Measurements from ENCODE around the gene ADPRM.

Gene ADPRM

GRCh38 chr17:10737168-10737622 lies 39.8 kb downstream of the ADPRM start:
- TF ChIP-seq, protein P1, sequence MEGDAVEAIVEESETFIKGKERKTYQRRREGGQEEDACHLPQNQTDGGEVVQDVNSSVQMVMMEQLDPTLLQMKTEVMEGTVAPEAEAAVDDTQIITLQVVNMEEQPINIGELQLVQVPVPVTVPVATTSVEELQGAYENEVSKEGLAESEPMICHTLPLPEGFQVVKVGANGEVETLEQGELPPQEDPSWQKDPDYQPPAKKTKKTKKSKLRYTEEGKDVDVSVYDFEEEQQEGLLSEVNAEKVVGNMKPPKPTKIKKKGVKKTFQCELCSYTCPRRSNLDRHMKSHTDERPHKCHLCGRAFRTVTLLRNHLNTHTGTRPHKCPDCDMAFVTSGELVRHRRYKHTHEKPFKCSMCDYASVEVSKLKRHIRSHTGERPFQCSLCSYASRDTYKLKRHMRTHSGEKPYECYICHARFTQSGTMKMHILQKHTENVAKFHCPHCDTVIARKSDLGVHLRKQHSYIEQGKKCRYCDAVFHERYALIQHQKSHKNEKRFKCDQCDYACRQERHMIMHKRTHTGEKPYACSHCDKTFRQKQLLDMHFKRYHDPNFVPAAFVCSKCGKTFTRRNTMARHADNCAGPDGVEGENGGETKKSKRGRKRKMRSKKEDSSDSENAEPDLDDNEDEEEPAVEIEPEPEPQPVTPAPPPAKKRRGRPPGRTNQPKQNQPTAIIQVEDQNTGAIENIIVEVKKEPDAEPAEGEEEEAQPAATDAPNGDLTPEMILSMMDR (IDR thresholded peaks at IDR 0.05; ENCODE audit: low read depth, low read length) = peak; percentile 86
- DNase-seq (ENCODE audit: low read depth, low spot score) = peak; percentile 51
- in situ Hi-C loops (cut with HindIII; ENCODE audit: low sequenced_read_pairs) = no loop called here
- no peak overlapping the region for H3K4me3 ChIP-seq (ENCODE audit: low read depth, low read length)

DNA sequence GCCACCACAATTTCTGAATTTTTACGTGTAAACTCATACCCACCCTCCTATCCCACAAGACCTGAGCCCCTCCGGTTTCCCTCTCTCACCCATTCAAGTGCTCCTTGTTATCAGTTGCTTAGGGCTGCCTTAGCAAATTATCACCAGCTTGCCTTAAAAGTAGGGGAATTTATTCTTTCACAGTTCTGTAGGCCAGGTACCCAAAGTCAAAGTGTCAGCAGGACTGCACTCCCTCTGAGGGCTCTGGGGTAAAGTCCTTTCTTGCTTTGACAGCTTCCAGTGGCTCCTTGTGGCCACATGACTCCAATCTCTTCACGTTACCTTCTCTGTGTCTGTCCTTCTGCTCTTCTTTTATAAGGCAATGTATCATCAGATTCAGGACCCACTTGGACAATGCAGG lies 40.3 kb downstream of the ADPRM start:
- in situ Hi-C loops (cut with HindIII; ENCODE audit: low sequenced_read_pairs) = no loop called here
- TF ChIP-seq, protein P1 (IDR thresholded peaks at IDR 0.05; ENCODE audit: low read depth, low read length) = no peak
- no peak for DNase-seq (ENCODE audit: low read depth, low spot score)
- H3K4me3 ChIP-seq (ENCODE audit: low read depth, low read length) = no peak overlapping the region

DNA sequence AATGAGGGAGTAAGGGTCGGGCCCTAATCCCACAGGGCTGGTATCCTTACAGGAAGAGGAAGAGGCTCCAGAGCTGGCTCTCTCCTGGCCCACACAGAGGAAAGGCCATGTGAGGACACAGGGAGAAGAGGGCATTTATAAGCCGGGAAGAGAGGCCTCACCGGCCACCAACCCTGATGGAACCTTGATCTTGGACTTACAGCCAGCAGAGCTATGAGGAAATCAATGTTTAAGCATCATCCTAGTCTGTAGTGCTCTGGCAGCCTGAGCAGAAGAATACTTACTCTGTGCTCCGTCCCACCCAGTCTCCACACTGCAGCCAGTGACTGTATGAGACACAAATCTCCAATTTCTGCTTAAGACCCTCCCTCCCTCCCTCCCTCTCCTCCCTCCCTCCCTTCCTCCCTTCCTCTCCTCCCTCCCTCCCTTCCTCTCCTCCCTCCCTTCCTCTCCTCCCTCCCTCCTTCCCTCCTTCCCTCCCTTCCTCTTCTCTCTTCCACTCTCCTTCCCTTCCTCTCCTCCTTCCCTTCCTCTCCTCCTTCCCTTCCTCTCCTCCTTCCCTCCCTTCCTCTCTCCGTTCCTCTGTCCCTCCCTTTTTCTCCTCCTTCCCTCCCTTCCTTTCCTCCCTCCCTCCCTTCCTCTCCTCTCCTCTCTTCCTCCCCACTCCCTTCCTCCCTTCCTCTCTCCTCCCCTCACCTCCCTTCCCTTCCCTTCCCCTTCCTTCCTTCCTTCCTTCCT lies 41.3 kb downstream of the ADPRM start:
- no peak overlapping the region for H3K4me3 ChIP-seq (ENCODE audit: low read depth, low read length)
- TF ChIP-seq, protein P1 (IDR thresholded peaks at IDR 0.05; ENCODE audit: low read depth, low read length) = no peak
- DNase-seq (ENCODE audit: low read depth, low spot score) = no peak
- in situ Hi-C loops (cut with HindIII; ENCODE audit: low sequenced_read_pairs) = no loop called here

GRCh38 chr17:10739386-10739785 lies 42.0 kb downstream of the ADPRM start:
- TF ChIP-seq, protein P1 (IDR thresholded peaks at IDR 0.05; ENCODE audit: low read depth, low read length) = no peak
- H3K4me3 ChIP-seq (ENCODE audit: low read depth, low read length) = no peak overlapping the region
- in situ Hi-C loops (cut with HindIII; ENCODE audit: low sequenced_read_pairs) = no loop called here
- no peak for DNase-seq (ENCODE audit: low read depth, low spot score)

DNA sequence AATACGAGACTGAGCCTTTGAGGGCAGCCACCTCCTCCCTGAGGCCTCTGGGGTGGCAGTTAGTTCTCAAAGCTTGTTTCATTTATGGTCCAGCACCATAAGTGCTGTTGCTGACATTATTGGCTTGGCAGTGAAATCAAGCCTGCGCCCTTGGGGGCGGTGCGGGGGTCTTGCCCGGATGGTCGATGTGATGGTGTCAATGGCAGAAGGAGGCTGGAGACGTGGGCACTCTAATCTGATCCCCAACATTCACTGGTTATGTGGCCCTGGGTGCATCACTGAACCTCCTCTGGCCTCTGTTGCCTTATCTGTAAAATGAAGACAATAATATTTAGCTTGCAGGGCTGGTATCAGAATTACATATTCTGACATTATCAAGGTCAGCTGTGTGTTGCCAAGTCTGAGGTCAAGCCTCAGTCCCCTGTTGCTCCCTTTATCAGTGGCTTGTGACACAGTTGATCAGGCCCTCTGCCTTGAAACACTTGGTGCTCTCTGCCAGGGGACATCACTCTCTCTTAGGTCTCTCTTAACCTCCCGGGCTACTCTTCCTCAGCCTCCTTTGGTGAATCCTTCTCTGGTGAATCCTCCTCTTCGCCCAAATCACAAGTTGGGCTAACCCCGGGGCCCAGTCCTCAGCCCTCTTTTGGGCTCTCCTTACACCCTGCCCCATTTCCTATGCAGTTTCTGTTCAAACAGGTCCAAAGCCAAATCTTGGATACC lies 44.2 kb downstream of the ADPRM start:
- DNase-seq (ENCODE audit: low read depth, low spot score) = no peak
- H3K4me3 ChIP-seq (ENCODE audit: low read depth, low read length) = no peak overlapping the region
- in situ Hi-C loops (cut with HindIII; ENCODE audit: low sequenced_read_pairs) = no loop called here
- TF ChIP-seq, protein P1 (IDR thresholded peaks at IDR 0.05; ENCODE audit: low read depth, low read length) = no peak

GRCh38 chr17:10742431-10742830 lies 45.0 kb downstream of the ADPRM start:
- TF ChIP-seq, protein P1 (IDR thresholded peaks at IDR 0.05; ENCODE audit: low read depth, low read length) = no peak
- no peak overlapping the region for H3K4me3 ChIP-seq (ENCODE audit: low read depth, low read length)
- DNase-seq (ENCODE audit: low read depth, low spot score) = no peak
- in situ Hi-C loops (cut with HindIII; ENCODE audit: low sequenced_read_pairs) = no loop called here
